ENCODE data around the gene USP19.

- TF ChIP-seq CTCF (IDR thresholded peaks at IDR 0.05) (no peak), POLR2AphosphoS5 (IDR thresholded peaks at IDR 0.05) (peak; percentile 63 to 85 (median 74))
These were observed 12.0 kb upstream of the USP19 start, which contains the start of gene LAMB2 for GRCh38 chr3:49132437-49133225.

Measured in sigmoid colon (tissue), 4 donors.